HCT116 (cell line): Measurements from ENCODE around the gene RAVER2. TPM values are rescaled to one million over a fixed set of nuclear protein-coding genes. Genes with fewer than 3 reads are reported as not detected.

Experiments used
- ATAC-seq: fragments of 200-7000 bp; cut with Tn5 transposase; 2 replicates; pipeline ENCODE4 v1.9.1; 2020; ENCODE audit warnings: mild to moderate bottlenecking, moderate library complexity
- BruUV-seq: library from RNA; stranded (reverse); fragments of 400-500 nt; replicated peaks from 2 replicates; lab custom pipeline; 2021; lab: Mats Ljungman, UMichigan
- CTCF ChIA-PET: fragments of 300-600 bp; sonication (Branson Sonifier 250); formaldehyde crosslinking; loops from one replicate; lab custom pipeline; 2021; ENCODE audit warnings: antibody characterized with exemption; lab: Charles Lee
- POLR2A ChIA-PET: fragments of 300-600, 350-600 bp; sonication (Branson Sonifier 250); formaldehyde crosslinking; loops from one replicate; lab custom pipeline; 2021; ENCODE audit warnings: antibody characterized with exemption; lab: Charles Lee
- RAD21 ChIA-PET, 2 experiments: fragments of 300-600 bp; sonication (Branson Sonifier 250); formaldehyde crosslinking; loops; one replicate each; lab custom pipeline; 2023; ENCODE audit warnings: low total read pairs in 2 of 2; ENCODE audit not compliant: uncharacterized antibody in 2 of 2, unreplicated experiment in 2 of 2, low non-redundant PET in 1 of 2; lab: Charles Lee
- DNase-seq: peaks from one replicate; pipeline ENCODE4 v3.0.0-alpha.2; 2010; ENCODE audit warnings: low read depth, low spot score
- H2AFZ ChIP-seq: fragments of 200-600 bp; shearing (Covaris generic), sonication (generic); 2 replicates; pipeline ENCODE4 v1.6.1; 2017; ENCODE audit warnings: low read depth, mixed run types, mixed read lengths, antibody characterized with exemption, low read length; ENCODE audit not compliant: poor library complexity, severe bottlenecking
- H3K27ac ChIP-seq: 2 replicates; pipeline ENCODE4 v1.5.1; 2012; ENCODE audit warnings: low read depth, low read length
- H3K27me3 ChIP-seq: fragments of 200-600 bp; sonication (generic); 2 replicates; pipeline ENCODE4 v1.6.1; 2016; ENCODE audit warnings: mixed run types, low read length, mixed read lengths; ENCODE audit not compliant: insufficient read depth
- H3K36me3 ChIP-seq, 2 experiments: fragments of 200-500 bp in 1 of 2; fragments of 200-600 bp in 1 of 2; sonication (Bioruptor generic) in 1 of 2; sonication (generic) in 1 of 2; 2 replicates each; pipeline versions ENCODE4 v1.5.1 to v1.6.1; 2014 to 2016; ENCODE audit warnings: low read length in 2 of 2, inconsistent platforms in 1 of 2, mixed read lengths in 1 of 2, mixed run types in 1 of 2; ENCODE audit not compliant: insufficient read depth in 2 of 2, control insufficient read depth in 1 of 2
- H3K4me1 ChIP-seq, 2 experiments: fragments of 200-600 bp in 1 of 2; sonication (generic) in 1 of 2; 2 replicates each; pipeline versions ENCODE4 v1.5.1 to v1.6.1; 2012 to 2017; ENCODE audit warnings: low read length in 2 of 2, inconsistent platforms in 1 of 2, mild to moderate bottlenecking in 1 of 2, mixed read lengths in 1 of 2, mixed run types in 1 of 2, moderate library complexity in 1 of 2; ENCODE audit not compliant: insufficient read depth in 2 of 2, control insufficient read depth in 1 of 2
- H3K4me2 ChIP-seq: fragments of 200-600 bp; sonication (generic); 2 replicates; pipeline ENCODE4 v1.6.1; 2017; ENCODE audit warnings: mixed run types, low read length, mixed read lengths
- H3K4me3 ChIP-seq, 2 experiments: fragments of 200-600 bp in 1 of 2; sonication (generic) in 1 of 2; replicated peaks in 1 of 2; 2 replicates each; pipeline ENCODE4 v1.5.1; 2011 to 2016; ENCODE audit warnings: low read length in 2 of 2, control low read depth in 1 of 2, low read depth in 1 of 2, mild to moderate bottlenecking in 1 of 2, mixed read lengths in 1 of 2, mixed run types in 1 of 2
- H3K79me2 ChIP-seq: fragments of 200-600 bp; sonication (generic); 2 replicates; pipeline ENCODE4 v1.6.1; 2017; ENCODE audit warnings: mild to moderate bottlenecking, mixed run types, low read length, moderate library complexity, mixed read lengths; ENCODE audit not compliant: insufficient read depth
- H3K9ac ChIP-seq: fragments of 200-600 bp; sonication (generic); 2 replicates; pipeline ENCODE4 v1.6.1; 2016; ENCODE audit warnings: low read length, mixed read lengths
- H3K9me2 ChIP-seq: fragments of 200-600 bp; sonication (generic), shearing (Covaris generic); 2 replicates; pipeline ENCODE4 v1.6.1; 2017; ENCODE audit warnings: mixed run types, mild to moderate bottlenecking, moderate library complexity; ENCODE audit not compliant: insufficient read depth
- H3K9me3 ChIP-seq, 2 experiments: fragments of 200-500 bp in 1 of 2; fragments of 200-600 bp in 1 of 2; sonication (Bioruptor generic) in 1 of 2; sonication (generic) in 1 of 2; 2 replicates each; pipeline ENCODE4 v1.6.1; 2014 to 2017; ENCODE audit warnings: low read length in 2 of 2, mixed read lengths in 2 of 2, inconsistent platforms in 1 of 2, low read depth in 1 of 2, mild to moderate bottlenecking in 1 of 2, mixed run types in 1 of 2, moderate library complexity in 1 of 2; ENCODE audit not compliant: control insufficient read depth in 1 of 2, insufficient read depth in 1 of 2
- H4K20me1 ChIP-seq: fragments of 200-600 bp; sonication (generic), shearing (Covaris generic); 2 replicates; pipeline ENCODE4 v1.6.1; 2017; ENCODE audit warnings: mixed run types, mild to moderate bottlenecking, moderate library complexity; ENCODE audit not compliant: insufficient read depth
- CEBPB ChIP-seq: IDR thresholded peaks from 2 replicates; pipeline ENCODE4 v1.6.1; 2012; ENCODE audit warnings: low read depth
- EZH2 ChIP-seq: fragments of 200-600 bp; sonication (generic); IDR thresholded peaks from 2 replicates; pipeline ENCODE4 v1.6.1; 2017; ENCODE audit warnings: antibody characterized with exemption, mixed run types
- EZH2phosphoT487 ChIP-seq: fragments of 200-600 bp; IDR thresholded peaks from 2 replicates; pipeline ENCODE4 v1.6.1; 2018; ENCODE audit warnings: antibody characterized with exemption, borderline replicate concordance
- SP1 ChIP-seq: IDR thresholded peaks from 2 replicates; pipeline ENCODE4 v1.6.1; 2012; ENCODE audit warnings: low read depth
- SRF ChIP-seq: IDR thresholded peaks from 2 replicates; pipeline ENCODE4 v1.6.1; 2012; ENCODE audit warnings: low read depth
- YY1 ChIP-seq: IDR thresholded peaks from 2 replicates; pipeline ENCODE4 v1.6.1; 2011; ENCODE audit warnings: low read length, low read depth, moderate library complexity, mild to moderate bottlenecking; ENCODE audit not compliant: insufficient replicate concordance; ENCODE audit errors: extremely low read depth
- ZFX ChIP-seq: fragments of 450-650 bp; IDR thresholded peaks from 2 replicates; pipeline ENCODE4 v1.6.1; 2017
- intact Hi-C: fragments of 100-400 bp; cut with micrococcal nuclease; formaldehyde crosslinking; loops from 2 replicates; pipeline ENCODE4 v1.10.0; 2022
- total RNA-seq: library from RNA; stranded (reverse); gene quantifications from one replicate; pipeline ENCODE4 v1.2.1, GENCODE V29; 2021; ENCODE audit not compliant: unreplicated experiment
- TF ChIP-seq, protein P1 (sequence below): IDR thresholded peaks from 2 replicates; pipeline ENCODE4 v1.6.1; 2012; ENCODE audit warnings: low read depth

RAVER2 gene
- total RNA-seq, 1 experiment from 2014 or later: 23.2 TPM

DNA sequence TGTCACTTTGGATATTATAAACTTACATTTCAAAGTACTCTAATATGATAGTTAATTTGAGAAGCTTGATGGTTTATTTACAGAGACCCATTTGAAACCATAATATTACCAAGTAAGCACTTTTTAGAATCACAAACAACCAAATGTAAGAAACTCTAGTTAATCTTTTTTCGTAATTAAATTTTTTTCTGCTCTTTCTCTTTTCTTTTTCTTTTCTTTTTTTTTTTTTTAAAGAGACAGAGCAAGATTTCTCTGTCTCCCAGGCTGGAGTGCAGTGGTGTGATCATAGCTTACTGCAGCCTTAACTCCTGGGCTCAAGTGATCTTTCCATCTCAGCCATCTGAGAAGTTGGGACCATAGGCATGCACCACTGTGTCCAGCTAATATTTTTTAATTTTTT is 5.2 kb downstream of the RAVER2 start:
- H3K79me2 ChIP-seq: peaks cover 87% of the 10 kb centered on the region
- CTCF ChIA-PET: no interaction called here
- no peaks in the 10 kb centered on the region for H3K27me3 ChIP-seq
- TF ChIP-seq SRF (no peak), ZFX (no peak), EZH2phosphoT487 (no peak), EZH2 (no peak), CEBPB (no peak), SP1 (no peak), YY1 (no peak)
- TF ChIP-seq, protein P1, sequence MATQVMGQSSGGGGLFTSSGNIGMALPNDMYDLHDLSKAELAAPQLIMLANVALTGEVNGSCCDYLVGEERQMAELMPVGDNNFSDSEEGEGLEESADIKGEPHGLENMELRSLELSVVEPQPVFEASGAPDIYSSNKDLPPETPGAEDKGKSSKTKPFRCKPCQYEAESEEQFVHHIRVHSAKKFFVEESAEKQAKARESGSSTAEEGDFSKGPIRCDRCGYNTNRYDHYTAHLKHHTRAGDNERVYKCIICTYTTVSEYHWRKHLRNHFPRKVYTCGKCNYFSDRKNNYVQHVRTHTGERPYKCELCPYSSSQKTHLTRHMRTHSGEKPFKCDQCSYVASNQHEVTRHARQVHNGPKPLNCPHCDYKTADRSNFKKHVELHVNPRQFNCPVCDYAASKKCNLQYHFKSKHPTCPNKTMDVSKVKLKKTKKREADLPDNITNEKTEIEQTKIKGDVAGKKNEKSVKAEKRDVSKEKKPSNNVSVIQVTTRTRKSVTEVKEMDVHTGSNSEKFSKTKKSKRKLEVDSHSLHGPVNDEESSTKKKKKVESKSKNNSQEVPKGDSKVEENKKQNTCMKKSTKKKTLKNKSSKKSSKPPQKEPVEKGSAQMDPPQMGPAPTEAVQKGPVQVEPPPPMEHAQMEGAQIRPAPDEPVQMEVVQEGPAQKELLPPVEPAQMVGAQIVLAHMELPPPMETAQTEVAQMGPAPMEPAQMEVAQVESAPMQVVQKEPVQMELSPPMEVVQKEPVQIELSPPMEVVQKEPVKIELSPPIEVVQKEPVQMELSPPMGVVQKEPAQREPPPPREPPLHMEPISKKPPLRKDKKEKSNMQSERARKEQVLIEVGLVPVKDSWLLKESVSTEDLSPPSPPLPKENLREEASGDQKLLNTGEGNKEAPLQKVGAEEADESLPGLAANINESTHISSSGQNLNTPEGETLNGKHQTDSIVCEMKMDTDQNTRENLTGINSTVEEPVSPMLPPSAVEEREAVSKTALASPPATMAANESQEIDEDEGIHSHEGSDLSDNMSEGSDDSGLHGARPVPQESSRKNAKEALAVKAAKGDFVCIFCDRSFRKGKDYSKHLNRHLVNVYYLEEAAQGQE: no peak
- H3K4me3 ChIP-seq: no peak overlapping the region
- peaks cover 3 to 11% of the 10 kb centered on the region in 2 experiments; a peak in 2 of 4 replicates for H3K4me1 ChIP-seq
- POLR2A ChIA-PET: no interaction called here
- intact Hi-C loops: no loop called here
- ATAC-seq: no peak
- H3K27ac ChIP-seq: no peak overlapping the region
- DNase-seq: no peak
- no peak overlapping the region for H3K4me2 ChIP-seq
- no peak overlapping the region for H3K9ac ChIP-seq
- no peaks in the 10 kb centered on the region for H3K9me3 ChIP-seq
- H3K9me2 ChIP-seq: no peaks in the 10 kb centered on the region
- H4K20me1 ChIP-seq: no peaks in the 10 kb centered on the region
- H3K36me3 ChIP-seq: no peaks in the 10 kb centered on the region
- RAD21 ChIA-PET: no interaction called here
- BruUV-seq: no TSS peak
- no peak overlapping the region for H2AFZ ChIP-seq
